GM19468 (cell line): ENCODE results near the gene FAM43A.

ENCODE experiments used
- ATAC-seq: cut with Tn5 transposase; IDR thresholded peaks from one replicate; pipeline ENCODE4 v1.9.1; 2021; ENCODE audit warnings: mild to moderate bottlenecking, moderate library complexity, moderate number of reproducible peaks; ENCODE audit not compliant: unreplicated experiment; ENCODE audit errors: extremely low read depth

FAM43A gene

DNA sequence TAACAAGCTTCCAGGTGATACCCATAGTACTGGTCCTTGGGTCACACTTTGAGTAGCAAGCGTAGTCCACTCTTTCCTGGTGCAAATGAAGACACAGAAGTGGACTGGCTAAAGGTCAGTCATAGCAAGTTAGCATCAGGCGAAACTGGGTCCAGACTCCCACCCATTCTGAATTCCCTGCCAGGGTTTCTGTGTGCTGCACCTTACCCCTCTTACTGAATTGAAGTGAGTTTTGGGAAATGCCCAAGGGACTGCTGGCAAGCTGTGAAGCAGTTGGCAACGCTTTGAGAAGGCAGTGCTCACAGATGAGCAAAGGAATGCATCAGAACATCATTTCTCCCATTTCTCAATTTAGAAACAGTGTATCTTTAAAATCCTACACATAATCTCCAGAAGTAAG, 11.9 kb upstream of the FAM43A start:
- ATAC-seq = no peak

DNA sequence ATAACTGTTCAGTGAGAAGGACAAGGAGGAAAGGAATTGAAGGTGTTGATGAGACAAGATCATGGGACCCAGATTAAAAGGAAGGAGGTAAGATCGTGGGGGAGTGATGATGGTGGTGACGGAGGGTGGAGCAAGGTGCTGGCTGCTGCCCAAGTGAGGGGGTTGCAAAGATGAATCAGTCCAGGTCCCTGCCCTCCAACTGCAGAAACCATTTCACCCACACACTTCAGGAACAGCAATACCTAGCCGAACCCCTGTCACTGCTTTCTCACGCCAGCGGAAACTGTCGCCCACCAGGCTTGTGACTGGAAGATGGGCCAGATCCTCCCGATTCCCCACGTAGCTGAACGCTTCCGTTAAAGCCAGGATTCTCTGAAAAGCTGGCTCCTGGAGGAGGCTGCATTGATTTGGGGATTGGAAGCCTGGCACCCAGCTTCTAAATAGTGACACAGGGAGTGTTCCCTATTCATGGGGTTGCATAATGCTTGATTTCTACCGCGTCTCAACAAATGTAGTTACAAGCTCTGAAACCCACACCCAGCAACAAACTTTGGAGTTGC, 10.5 kb upstream of the FAM43A start:
- ATAC-seq = no peak

DNA sequence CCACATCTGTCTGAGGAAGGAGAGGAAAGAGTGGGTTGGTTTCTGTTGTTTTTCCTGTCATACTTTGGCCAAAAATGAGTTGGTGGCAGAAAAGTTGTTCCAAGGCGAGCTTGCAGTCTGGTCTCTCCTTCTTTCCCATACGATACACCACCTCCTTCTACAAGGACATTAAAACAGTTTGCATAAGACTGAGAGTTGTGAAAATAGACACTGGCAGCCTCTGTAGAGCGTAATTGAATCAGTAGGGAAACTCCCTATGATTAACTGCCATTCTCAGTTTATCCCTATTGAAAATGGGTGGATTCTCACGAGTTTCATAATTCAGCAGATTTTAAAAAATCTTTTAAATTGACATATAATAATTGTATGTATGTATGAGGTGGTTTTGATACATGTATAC, 10.0 kb upstream of the FAM43A start:
- no peak for ATAC-seq

DNA sequence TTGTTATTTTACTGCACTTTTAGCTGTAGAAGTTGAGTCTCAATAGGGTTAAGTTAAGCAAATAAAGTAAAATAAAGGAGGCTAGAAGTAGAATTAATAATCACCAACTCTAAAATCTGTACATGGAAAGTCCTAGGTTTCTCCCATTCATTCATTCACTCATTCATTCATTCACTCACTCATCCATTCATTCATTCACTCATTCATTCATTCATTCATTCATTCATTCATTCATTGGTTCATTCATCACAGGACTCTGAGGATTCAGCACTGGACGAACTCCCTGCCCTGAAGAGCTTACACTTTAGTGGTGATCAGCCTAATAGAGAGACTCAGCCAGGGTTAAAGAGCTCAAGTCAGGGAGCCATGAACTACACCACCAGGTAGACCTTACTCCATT, 9.2 kb upstream of the FAM43A start:
- ATAC-seq = no peak

DNA sequence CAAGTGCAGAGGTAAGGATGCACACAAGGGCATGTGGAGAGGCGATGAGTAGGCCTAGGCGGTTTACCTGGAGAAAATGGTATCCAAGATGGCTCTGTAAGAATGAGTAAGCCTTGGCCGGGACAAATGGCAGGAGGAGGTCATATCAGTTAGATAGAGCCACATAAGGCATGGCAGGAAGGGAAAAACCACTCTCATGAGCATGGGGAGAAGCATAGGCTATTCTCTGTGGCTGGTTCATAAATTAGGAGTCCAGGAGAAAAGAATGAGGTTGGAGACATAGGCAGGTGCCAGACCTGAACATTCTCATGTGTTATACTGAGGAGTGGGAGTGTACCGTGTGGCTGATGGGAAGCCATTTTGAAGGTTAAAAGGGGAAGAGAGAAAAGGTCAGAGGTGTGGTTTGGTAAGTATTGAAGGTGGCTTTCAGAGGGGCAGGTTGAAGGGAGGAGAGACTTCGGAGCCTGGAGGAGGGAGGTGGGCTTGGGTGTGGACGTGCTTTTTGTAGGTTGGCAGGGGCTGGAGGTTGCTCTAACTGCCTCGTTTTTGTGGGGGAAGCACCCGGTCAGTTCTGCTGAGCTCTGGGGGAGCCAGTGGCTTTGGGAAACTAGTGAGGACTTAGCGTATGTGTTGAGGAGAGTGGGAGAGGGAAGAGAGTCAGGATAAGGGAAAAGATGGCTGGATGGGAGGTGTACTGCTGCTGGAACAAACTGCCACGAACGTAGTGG, 4.6 kb upstream of the FAM43A start:
- ATAC-seq = no peak

DNA sequence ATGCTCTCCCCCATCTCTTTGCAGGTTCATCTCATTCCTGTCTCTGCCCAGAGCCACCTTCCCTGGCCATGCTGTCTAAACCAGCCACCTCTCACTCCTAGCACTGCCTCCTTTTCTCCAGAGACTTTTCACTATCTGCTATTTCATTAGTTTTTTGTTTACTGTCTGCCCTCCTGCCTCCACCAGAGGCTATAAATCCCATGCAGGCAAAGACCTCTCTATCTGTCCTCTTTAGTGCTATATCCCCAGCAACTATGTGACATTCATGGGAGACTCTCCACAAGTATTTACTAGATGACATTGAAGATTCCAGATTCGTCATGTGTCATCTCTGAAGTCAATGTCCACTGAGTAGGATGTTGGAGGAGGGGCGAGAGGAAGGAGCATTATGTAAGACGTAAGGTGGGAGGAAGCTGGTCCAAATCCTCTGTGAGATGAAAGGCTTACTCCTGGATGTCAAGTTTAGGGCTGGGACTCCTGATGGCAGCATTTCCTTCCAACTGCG, 3.4 kb upstream of the FAM43A start:
- ATAC-seq = no peak

DNA sequence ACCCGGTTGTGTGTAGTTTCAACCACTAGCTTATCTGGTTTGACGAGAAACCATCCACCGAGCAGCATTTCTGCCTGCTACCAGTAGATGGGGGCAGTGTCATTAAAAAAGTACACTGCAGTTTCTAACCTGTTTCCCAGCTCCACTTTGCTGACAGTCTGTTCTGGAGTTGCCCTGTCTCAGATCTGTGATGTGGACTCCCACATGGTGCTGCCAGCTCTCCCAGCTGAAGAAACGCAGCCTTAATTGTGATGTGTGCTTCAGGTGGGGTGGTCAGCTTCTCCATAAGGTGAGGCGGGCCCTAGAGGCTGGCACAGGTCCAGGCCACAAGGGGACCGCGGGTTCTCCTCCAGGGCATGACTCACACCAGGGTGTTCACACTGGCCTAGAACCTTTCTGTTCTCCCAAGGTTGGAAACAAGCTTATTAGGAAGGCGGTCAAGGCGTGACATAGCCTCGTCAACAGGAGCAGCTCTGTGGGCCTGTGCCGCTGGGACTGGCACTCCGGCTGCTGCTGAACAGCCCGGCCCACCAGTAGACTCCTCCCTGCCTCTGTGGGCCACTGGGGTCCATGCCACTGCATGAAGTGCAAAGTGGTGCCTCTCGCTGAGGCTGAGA, 2.9 kb upstream of the FAM43A start:
- peak; percentile 36 for ATAC-seq

DNA sequence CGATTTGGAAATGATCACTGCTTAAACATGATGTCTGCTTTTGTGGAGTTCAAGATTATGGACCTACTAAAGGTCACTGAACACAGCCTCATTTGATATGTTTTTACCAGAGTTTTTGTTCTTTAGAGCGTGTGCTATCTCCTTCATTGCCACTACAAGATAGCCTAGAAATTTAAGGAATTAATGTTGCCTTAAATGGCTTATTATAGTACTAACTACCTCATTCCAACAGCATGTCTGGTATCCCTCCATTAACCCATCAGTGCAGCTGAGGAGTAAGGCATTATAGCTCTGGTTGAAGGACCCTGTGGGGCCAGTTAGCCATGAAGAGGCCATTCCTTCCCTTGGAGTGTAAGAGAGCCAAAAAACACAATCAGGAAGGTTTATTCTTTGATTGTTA, 2.3 kb upstream of the FAM43A start:
- ATAC-seq = no peak

DNA sequence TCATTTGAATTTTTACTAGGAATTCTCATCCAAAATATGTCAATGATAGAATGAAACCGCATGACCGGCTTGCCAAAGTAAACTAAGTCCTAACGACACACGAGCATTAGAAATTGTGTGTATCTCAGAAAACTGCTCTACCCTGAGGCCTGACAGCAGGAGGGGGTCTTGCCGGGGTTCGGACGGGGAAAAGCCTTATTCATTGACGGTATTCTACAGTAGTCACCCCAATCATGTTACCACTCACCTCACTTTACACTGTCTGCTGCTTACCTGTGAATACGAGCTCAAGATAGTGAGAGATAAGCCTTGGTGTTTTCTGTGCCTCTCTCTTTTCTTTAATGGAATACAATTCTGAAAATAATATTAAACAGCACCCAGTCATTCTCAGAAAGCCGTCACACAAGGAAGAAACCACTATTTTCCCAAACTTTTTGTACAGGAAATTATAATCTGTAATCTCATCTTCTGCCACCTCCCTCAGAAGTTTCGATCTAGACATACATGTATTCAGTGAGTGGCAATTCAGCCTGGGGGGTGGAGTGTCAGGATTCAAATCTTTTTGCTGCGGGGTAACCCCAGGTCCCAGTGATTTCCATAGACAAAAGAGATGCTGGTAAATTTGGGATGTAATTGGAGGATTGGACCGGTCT, 492 bp upstream of the FAM43A start:
- no peak for ATAC-seq

DNA sequence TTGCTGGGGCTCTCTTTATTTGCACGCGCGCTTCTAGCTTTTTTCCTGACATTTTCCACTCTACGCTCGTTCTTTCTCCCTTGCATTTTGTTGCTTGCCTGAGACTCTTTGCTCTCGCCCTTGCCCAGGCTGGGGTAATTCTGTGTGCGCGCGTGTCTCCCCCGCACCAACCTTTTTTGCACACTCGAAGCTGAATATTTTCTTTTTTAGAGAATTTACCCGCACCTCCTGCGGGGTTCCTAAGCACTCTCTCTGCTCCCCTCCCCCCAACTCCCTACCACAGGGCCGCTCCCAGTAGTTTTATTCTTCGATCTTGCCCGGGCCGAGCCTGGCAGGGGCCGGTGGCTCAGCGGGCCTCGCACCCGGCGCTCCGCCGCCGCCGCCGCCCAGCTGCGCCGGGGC, 732 bp downstream of the FAM43A start:
- no peak for ATAC-seq

DNA sequence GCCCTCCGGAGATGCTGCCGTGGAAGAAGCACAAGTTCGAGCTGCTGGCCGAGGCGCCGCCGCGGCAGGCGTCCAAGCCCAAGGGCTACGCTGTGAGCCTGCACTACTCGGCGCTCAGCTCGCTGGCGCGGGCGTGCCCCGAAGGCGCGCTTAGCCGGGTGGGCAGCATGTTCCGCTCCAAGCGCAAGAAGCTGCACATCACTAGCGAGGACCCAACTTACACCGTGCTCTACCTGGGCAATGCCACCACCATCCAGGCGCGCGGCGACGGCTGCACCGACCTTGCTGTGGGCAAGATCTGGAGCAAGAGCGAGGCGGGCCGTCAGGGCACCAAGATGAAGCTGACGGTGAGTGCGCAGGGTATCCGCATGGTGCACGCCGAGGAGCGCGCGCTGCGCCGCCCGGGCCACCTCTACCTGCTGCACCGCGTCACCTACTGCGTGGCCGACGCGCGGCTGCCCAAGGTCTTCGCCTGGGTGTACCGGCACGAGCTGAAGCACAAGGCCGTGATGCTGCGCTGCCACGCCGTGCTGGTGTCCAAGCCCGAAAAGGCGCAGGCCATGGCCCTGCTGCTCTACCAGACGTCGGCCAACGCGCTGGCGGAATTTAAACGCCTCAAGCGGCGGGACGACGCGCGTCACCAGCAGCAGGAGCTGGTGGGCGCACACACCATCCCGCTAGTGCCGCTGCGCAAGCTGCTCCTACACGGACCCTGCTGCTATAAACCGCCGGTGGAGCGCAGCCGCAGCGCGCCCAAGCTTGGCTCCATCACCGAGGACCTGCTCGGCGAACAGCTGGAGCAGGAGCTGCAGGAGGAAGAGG, 1.3 kb downstream of the FAM43A start:
- ATAC-seq = no peak

DNA sequence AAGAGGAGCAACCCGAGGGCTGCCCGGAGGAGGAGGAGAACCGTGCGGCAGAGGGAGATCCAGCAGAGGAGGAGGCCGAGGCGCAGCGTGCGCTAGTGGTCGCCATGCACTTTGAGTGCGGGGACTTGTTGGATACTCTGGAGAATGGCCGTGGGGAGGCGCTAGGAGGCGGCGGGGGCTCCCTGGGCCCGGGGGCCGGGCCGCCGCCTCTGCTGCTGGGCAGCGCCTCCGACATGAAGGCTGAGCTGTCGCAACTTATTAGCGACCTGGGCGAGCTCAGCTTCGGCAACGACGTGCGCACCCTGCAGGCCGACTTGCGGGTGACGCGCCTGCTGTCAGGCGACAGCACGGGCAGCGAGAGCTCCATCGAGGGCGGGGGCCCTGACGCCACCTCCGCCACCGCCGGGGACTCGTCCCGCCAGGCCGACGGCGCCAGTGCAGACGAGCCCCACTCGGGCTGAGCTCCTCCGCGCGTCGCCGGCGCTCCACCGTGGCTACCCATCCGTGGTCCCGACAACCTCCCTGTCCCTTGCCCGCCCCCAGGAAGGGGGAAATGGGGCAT, 2.0 kb downstream of the FAM43A start:
- ATAC-seq = no peak

DNA sequence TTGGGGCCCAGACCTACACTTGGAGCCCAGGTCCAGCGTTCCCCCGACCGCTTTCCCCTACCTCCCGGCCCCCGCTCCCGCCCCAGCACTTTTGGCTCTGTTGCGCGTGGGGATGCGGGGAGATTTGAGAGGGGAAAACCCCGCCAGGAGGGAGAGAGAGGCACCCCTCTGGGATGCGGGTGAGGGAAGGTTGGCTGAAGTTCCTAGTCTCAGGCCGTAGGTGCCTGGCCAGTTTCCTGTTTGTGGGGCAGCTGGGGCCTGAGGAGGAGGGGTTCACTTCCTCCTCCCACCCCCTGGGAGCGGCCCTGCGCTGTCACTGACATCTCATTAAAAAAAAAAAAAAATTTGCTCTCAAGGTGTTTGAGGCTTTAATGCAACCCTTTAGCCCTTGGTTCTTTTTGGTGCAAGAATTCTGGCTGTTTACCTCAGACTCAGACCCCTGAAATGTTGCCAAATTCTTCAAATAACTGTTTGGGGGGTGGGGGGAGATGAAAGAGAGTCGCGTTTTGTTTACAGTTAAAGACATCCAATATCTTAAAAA, 2.6 kb downstream of the FAM43A start:
- no peak for ATAC-seq

DNA sequence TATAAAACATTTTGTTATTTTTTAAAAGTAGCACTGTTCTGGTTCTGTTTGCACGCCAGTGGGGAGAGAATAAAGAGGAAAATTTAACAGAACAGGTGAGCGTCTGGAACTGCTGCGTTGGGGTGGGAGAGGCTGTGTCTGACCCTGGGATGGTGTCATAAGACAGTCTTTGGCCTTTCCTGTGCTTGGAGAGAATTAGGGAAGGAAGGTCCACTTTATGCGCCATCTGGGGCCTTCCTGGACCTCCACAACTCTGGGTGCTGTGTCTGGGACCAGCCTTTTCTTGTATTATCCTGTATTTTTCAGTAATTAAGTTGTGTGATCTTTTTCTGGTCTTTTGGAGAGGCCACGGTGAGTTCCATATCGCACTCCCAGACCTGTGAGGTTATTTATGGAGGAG, 3.3 kb downstream of the FAM43A start:
- no peak for ATAC-seq

DNA sequence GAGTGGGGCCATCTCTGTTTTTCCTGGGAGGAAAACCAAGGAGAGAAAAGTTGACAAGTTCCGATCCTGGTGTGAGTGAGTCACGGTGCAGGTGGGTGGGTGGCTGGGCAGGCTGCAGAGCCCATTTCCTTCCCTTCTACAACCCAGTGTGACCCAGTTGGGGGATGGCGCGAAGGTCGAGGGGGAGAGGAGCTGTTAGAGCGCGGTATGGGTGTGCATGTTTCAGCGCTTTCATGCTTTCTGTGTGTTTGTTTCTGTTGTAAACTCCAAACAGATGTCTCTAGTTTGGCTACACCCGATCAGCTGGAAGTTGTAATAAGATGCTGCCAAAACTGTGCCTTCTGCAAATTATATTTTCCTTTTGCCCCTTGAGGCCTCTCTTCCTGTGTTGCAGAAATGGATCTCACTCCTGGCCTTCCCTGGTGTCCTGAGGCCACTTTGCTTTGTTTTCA, 3.8 kb downstream of the FAM43A start:
- ATAC-seq = no peak

DNA sequence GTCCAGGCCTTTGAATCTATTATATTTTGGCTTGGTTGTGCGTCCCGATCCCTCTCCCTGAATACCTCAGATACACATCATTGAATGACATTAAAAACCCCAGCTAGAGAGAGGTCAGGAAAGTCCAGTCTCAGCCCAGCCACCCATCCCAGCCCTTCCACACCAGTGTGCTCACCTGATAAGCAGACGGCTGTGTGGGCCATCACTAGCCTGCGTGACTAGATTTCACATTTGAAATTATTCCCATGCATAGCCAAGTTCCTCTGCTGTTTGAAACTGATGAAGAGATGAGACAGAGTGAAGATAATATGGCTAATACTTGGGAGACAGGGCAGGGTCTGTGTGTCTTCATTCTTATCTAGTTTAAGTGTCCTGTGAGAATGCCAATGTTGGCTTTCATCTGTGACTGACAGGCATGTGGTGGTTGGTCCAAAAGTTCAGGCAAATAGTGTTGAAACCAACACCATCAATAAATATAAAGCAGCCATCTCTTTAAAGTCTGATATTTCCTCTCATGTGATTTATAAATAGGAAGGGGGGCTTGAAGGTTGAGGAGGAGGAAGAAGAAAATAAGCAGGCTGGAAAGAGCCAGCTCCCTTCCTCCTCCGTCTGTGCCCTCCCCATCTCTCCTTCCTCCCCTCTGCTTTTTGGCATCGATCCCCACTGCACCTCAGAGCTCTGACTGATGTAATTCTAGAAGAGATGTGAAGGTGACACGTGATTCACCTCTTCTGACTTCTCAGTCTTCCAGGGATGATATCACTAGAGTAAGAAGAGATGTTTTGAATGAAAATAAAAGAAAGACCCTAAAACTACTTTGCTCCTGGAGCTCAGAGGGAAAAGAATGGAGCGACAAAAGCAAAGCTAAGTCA, 5.1 kb downstream of the FAM43A start:
- no peak for ATAC-seq

DNA sequence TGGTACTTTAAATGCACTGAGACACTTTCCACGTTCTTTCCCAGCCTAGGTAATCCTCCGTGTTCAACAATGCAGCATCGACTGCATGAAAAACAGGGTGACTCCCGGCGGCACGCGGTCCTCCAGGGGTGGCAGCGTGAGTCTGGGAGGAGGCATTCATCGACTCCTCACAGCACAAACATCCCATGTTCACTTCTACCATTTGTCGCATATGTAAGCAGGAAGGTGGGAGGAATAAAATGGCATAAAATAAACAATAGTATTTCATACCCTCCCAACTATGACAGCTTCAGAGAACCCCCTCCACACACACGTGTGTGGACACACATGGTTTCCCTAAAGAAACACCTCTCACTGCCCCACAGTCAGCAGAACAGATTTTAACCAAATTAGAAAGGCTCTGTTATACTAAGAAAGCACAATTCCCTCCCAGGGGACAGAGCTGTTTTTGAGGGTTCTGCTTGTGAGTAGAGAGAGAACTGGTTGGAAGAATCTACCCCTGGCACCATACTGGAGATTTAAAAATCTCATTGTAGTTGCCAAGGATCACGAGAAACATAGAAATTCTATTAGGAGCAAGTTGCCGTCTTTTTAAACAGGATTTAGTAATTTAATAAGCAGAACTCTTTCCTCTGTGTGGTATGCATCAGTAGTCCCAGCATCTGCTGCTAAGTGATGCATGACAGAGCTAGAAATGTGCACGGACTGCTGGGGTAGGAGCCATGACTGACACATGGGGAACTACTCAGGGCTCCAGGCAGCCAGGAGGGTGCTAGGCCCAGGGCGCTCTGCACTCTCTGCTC, 6.0 kb downstream of the FAM43A start:
- ATAC-seq = peak; percentile 41

DNA sequence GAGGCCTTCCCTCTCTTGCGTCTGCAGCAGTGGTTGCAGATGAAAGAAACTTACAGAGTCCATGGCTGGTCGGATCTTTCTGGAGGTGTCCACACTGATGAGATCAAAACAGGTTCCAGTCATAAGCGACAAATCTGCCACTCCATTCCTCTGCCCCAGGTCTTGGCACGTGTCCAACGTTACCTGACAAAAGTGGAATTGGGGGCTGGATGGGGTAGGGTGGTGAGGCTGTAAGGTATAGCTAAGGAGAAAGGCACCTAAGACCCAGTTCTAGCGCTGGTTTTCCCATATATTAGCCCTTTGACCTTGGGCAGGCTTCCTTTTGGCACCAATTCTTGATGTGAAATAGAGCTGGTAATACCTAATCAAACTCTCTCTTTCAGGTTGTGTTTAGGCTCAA, 11.0 kb downstream of the FAM43A start:
- ATAC-seq = no peak
